K562 (cell line): Measurements from ENCODE around the gene INCA1. TPM values are rescaled to one million over a fixed set of nuclear protein-coding genes. Genes with fewer than 3 reads are reported as not detected.

Experiments
- BRD9 ChIP-seq: fragments of 450-650 bp; IDR thresholded peaks from 2 replicates; pipeline ENCODE4 v1.6.1; 2018; ENCODE audit warnings: low read depth; ENCODE audit not compliant: partially characterized antibody
- ILF3 ChIP-seq: fragments of 450-650 bp; IDR thresholded peaks from 2 replicates; pipeline ENCODE4 v1.6.1; 2018; ENCODE audit warnings: antibody characterized with exemption, mild to moderate bottlenecking, moderate library complexity, borderline replicate concordance
- KDM1A ChIP-seq, 2 experiments: fragments of 450-650 bp; IDR thresholded peaks; 2 replicates each; pipeline ENCODE4 v1.6.1; 2016; ENCODE audit warnings: mild to moderate bottlenecking in 2 of 2
- KLF6 ChIP-seq: fragments of 250-450 bp; sonication (Bioruptor Pico); IDR thresholded peaks from 2 replicates; pipeline ENCODE4 v1.4.0; 2020; ENCODE audit warnings: mild to moderate bottlenecking, moderate library complexity, borderline replicate concordance
- MAZ ChIP-seq, 2 experiments: fragments of 450-650 bp in 1 of 2; sonication (generic) in 1 of 2; formaldehyde crosslinking; IDR thresholded peaks in 1 of 2; conservative IDR thresholded peaks in 1 of 2; 2 replicates each; pipeline versions ENCODE4 v1.4.0 to v1.5.0; 2020; ENCODE audit warnings: mild to moderate bottlenecking in 1 of 2, missing genetic modification reagents in 1 of 2
- NKRF ChIP-seq: fragments of 450-650 bp; IDR thresholded peaks from 2 replicates; pipeline ENCODE4 v1.6.1; 2016; ENCODE audit warnings: borderline replicate concordance
- RHOXF2B ChIP-seq: fragments of 250-450 bp; sonication (Bioruptor Pico); conservative IDR thresholded peaks from 2 replicates; pipeline ENCODE4 v1.5.1; 2021
- SMAD4 ChIP-seq: fragments of 250-450 bp; sonication (Bioruptor Pico); conservative IDR thresholded peaks from 2 replicates; pipeline ENCODE4 v1.8.0; 2021; ENCODE audit warnings: inconsistent platforms, mild to moderate bottlenecking, moderate library complexity
- SMARCC2 ChIP-seq: fragments of 450-650 bp; IDR thresholded peaks from 2 replicates; pipeline ENCODE4 v1.6.1; 2017; ENCODE audit warnings: antibody characterized with exemption, moderate library complexity, mild to moderate bottlenecking, low read depth
- STAG1 ChIP-seq: sonication (generic); formaldehyde crosslinking; IDR thresholded peaks from 2 replicates; pipeline ENCODE4 v1.5.0; 2020; ENCODE audit warnings: missing genetic modification reagents, borderline replicate concordance
- TEAD1 ChIP-seq, 2 experiments: fragments of 450-650 bp in 1 of 2; sonication (generic) in 1 of 2; formaldehyde crosslinking; IDR thresholded peaks; 2 replicates each; pipeline versions ENCODE4 v1.4.0 to v1.8.0; 2020 to 2022; ENCODE audit warnings: mild to moderate bottlenecking in 2 of 2, missing genetic modification reagents in 1 of 2
- TFAM ChIP-seq: fragments of 250-450 bp; sonication (Bioruptor Pico); conservative IDR thresholded peaks from 2 replicates; pipeline ENCODE4 v1.5.0; 2021; ENCODE audit warnings: mild to moderate bottlenecking, moderate library complexity
- ZC3H4 ChIP-seq: sonication (generic); formaldehyde crosslinking; IDR thresholded peaks from 2 replicates; pipeline ENCODE4 v1.9.0; 2021; ENCODE audit warnings: missing genetic modification reagents, borderline replicate concordance
- ZKSCAN8 ChIP-seq: fragments of 200-800 bp; sonication (Bioruptor generic); IDR thresholded peaks from 2 replicates; pipeline ENCODE4 v1.6.1; 2016; ENCODE audit warnings: missing genetic modification characterization, missing compliant biosample characterization
- ZNF23 ChIP-seq: fragments of 250-450 bp; sonication (Bioruptor Pico); IDR thresholded peaks from 2 replicates; pipeline ENCODE4 v1.4.0; 2020; ENCODE audit warnings: mild to moderate bottlenecking
- ZNF239 ChIP-seq: fragments of 250-450 bp; sonication (Bioruptor Pico); IDR thresholded peaks from 2 replicates; pipeline ENCODE4 v1.4.0; 2020; ENCODE audit warnings: mild to moderate bottlenecking
- ZNF280A ChIP-seq: fragments of 450-650 bp; IDR thresholded peaks from 2 replicates; pipeline ENCODE4 v1.6.1; 2018; ENCODE audit warnings: mild to moderate bottlenecking, low read depth; ENCODE audit not compliant: partially characterized antibody
- ZNF436 ChIP-seq: fragments of 250-450, 450-650 bp; sonication (Bioruptor Pico); formaldehyde crosslinking; IDR thresholded peaks from 2 replicates; pipeline ENCODE4 v1.7.0; 2020; ENCODE audit warnings: mild to moderate bottlenecking
- polyA plus RNA-seq, 8 experiments: library from polyadenylated mRNA; depleted of rRNA in 4 of 8; stranded (reverse) in 5 of 8; unstranded in 3 of 8; fragments of >200 nt; fragmentation: Nextera tagmentation in 2 of 8; fragmentation: Illumina TruSeq in 1 of 8; extraction: Ambion mirVana in 2 of 8; extraction: Trizol in 1 of 8; gene quantifications; 2 replicates each; pipeline versions ENCODE4 v1.2.1 to v1.2.3, GENCODE V29; 2011 to 2014; ENCODE audit warnings: inconsistent platforms in 1 of 8, missing spikeins in 1 of 8
- total RNA-seq, 7 experiments: library from RNA; depleted of rRNA in 6 of 7; stranded (reverse); fragments of >200 nt in 6 of 7; fragmentation: Illumina TruSeq in 2 of 7; extraction: Trizol in 2 of 7; gene quantifications; 2 replicates each; pipeline versions ENCODE4 v1.2.1 to v1.2.3, GENCODE V29; 2011 to 2021; ENCODE audit warnings: low replicate concordance in 1 of 7
- TF ChIP-seq, protein P1 (sequence below), 2 experiments: fragments of 450-650 bp in 1 of 2; sonication (generic) in 1 of 2; formaldehyde crosslinking; conservative IDR thresholded peaks; 2 replicates each; pipeline versions ENCODE4 v1.4.0 to v1.8.1; 2020 to 2022; ENCODE audit warnings: mild to moderate bottlenecking in 1 of 2, missing genetic modification reagents in 1 of 2
- TF ChIP-seq, protein P2 (sequence below): sonication (generic); formaldehyde crosslinking; IDR thresholded peaks from 2 replicates; pipeline ENCODE4 v1.8.0; 2022; ENCODE audit warnings: missing genetic modification reagents, mild to moderate bottlenecking, moderate library complexity, borderline replicate concordance
- TF ChIP-seq, protein P3 (sequence below): conservative IDR thresholded peaks from 2 replicates; pipeline ENCODE4 v1.6.1; 2011; ENCODE audit warnings: low read depth, mild to moderate bottlenecking, low read length; ENCODE audit not compliant: control insufficient read depth

Gene INCA1
- total and polyA plus RNA-seq, 9 of the 15 experiments (the other 6 are each of a cell fraction or from before 2014, with no cell fraction given), result 0.08 to 0.50 (median 0.13) TPM; not detected in 4

GRCh38 chr17:4947411-4948165, 49.7 kb downstream of the INCA1 start (continued):
- peak; percentile 32; the same call in 1 of the 2 replicates for TF ChIP-seq NKRF
- TF ChIP-seq ZNF23 (CRISPR knock-in tag), result no peak
- TF ChIP-seq BRD9, result no peak
- TF ChIP-seq ZNF436 (CRISPR knock-in tag), result no peak
- TF ChIP-seq ILF3, result no peak
- TF ChIP-seq ZNF280A, result no peak
- no peak for TF ChIP-seq RHOXF2B (CRISPR knock-in tag)
- TF ChIP-seq, protein P1, sequence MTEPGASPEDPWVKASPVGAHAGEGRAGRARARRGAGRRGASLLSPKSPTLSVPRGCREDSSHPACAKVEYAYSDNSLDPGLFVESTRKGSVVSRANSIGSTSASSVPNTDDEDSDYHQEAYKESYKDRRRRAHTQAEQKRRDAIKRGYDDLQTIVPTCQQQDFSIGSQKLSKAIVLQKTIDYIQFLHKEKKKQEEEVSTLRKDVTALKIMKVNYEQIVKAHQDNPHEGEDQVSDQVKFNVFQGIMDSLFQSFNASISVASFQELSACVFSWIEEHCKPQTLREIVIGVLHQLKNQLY (CRISPR knock-in tag; conservative IDR thresholded peaks at IDR 0.05), result no peak
- TF ChIP-seq SMAD4 (CRISPR knock-in tag), result no peak
- TF ChIP-seq KLF6, result no peak
- no peak for TF ChIP-seq SMARCC2
- TF ChIP-seq TEAD1 (CRISPR knock-in tag; IDR thresholded peaks at IDR 0.05), result 0 out of 4 replicates have a peak, but pooled peaks of 1 of the 2 experiments have one; percentile 27
- no peak for TF ChIP-seq STAG1
- no peak for TF ChIP-seq ZC3H4
- no peak for TF ChIP-seq TFAM (CRISPR knock-in tag)
- no peak for TF ChIP-seq KDM1A (IDR thresholded peaks at IDR 0.05)
- no peak for TF ChIP-seq ZKSCAN8 (CRISPR knock-in tag)
- TF ChIP-seq ZNF239 (CRISPR knock-in tag), result no peak
- peak; percentile 57 to 77; a peak in 2 of 4 replicates for TF ChIP-seq MAZ (CRISPR knock-in tag; conservative IDR thresholded peaks at IDR 0.05 in 1 of 2, IDR thresholded peaks at IDR 0.05 in 1 of 2)
- TF ChIP-seq, protein P2, sequence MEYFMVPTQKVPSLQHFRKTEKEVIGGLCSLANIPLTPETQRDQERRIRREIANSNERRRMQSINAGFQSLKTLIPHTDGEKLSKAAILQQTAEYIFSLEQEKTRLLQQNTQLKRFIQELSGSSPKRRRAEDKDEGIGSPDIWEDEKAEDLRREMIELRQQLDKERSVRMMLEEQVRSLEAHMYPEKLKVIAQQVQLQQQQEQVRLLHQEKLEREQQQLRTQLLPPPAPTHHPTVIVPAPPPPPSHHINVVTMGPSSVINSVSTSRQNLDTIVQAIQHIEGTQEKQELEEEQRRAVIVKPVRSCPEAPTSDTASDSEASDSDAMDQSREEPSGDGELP (CRISPR knock-in tag), result peak; percentile 11; the same call in 1 of the 2 replicates
- TF ChIP-seq, protein P3, sequence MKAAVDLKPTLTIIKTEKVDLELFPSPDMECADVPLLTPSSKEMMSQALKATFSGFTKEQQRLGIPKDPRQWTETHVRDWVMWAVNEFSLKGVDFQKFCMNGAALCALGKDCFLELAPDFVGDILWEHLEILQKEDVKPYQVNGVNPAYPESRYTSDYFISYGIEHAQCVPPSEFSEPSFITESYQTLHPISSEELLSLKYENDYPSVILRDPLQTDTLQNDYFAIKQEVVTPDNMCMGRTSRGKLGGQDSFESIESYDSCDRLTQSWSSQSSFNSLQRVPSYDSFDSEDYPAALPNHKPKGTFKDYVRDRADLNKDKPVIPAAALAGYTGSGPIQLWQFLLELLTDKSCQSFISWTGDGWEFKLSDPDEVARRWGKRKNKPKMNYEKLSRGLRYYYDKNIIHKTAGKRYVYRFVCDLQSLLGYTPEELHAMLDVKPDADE, result no peak
